IMR-90 (cell line): ENCODE data around the gene FSIP1. TPM values are rescaled to one million over a fixed set of nuclear protein-coding genes. Genes with fewer than 3 reads are reported as not detected.

Source experiments
- ATAC-seq: fragments of 200-7000 bp; cut with Tn5 transposase; 2 replicates; pipeline ENCODE4 v1.9.1; 2020; ENCODE audit warnings: low read depth, mild to moderate bottlenecking, moderate library complexity
- BruUV-seq: library from RNA; stranded (reverse); fragments of 400-500 nt; replicated peaks from 2 replicates; lab custom pipeline; 2021; lab: Mats Ljungman, UMichigan
- CTCF ChIA-PET: fragments of 300-600 bp; formaldehyde crosslinking; extraction: SDS; loops from one replicate; lab custom pipeline; 2021; ENCODE audit warnings: antibody characterized with exemption; lab: Yijun Ruan, JAX
- POLR2A ChIA-PET: fragments of 300-600 bp; sonication (Branson Sonifier 250); formaldehyde crosslinking; loops from one replicate; lab custom pipeline; 2022; ENCODE audit warnings: antibody characterized with exemption; ENCODE audit not compliant: unreplicated experiment; lab: Charles Lee
- DNase-seq: peaks from one replicate; pipeline ENCODE4 v3.0.0; 2013
- H2AFZ ChIP-seq: replicated peaks from 2 replicates; pipeline ENCODE3; 2013; ENCODE audit warnings: low read length, mild to moderate bottlenecking; ENCODE audit not compliant: poor library complexity
- H2AK5ac ChIP-seq: 2 replicates; pipeline ENCODE4 v1.6.1; 2013; ENCODE audit warnings: low read depth, low read length, inconsistent platforms
- H2AK9ac ChIP-seq: replicated peaks from 2 replicates; pipeline ENCODE3; 2013; ENCODE audit warnings: mild to moderate bottlenecking, low read depth, low read length, moderate library complexity; ENCODE audit not compliant: poor library complexity
- H2BK120ac ChIP-seq: 2 replicates; pipeline ENCODE4 v1.6.1; 2013; ENCODE audit warnings: low read depth, low read length, inconsistent platforms
- H2BK15ac ChIP-seq: 3 replicates; pipeline ENCODE4 v1.6.1; 2013; ENCODE audit warnings: low read depth, low read length, inconsistent platforms
- H2BK20ac ChIP-seq: 2 replicates; pipeline ENCODE4 v1.6.1; 2013; ENCODE audit warnings: low read depth, mild to moderate bottlenecking, inconsistent platforms, low read length, moderate library complexity
- H2BK5ac ChIP-seq: 2 replicates; pipeline ENCODE4 v1.6.1; 2013; ENCODE audit warnings: mild to moderate bottlenecking, low read depth, low read length, inconsistent platforms; ENCODE audit not compliant: poor library complexity, severe bottlenecking
- H3K14ac ChIP-seq: replicated peaks from 2 replicates; pipeline ENCODE4 v1.6.1; 2013; ENCODE audit warnings: low read depth, low read length, inconsistent platforms
- H3K18ac ChIP-seq: 2 replicates; pipeline ENCODE4 v1.6.1; 2013; ENCODE audit warnings: low read depth, low read length, control low read depth
- H3K23ac ChIP-seq: 2 replicates; pipeline ENCODE4 v1.6.1; 2013; ENCODE audit warnings: low read depth, low read length, inconsistent platforms
- H3K27ac ChIP-seq: 2 replicates; pipeline ENCODE4 v1.5.1; 2013; ENCODE audit warnings: mild to moderate bottlenecking, control low read depth, low read length; ENCODE audit not compliant: insufficient read depth
- H3K27me3 ChIP-seq: 2 replicates; pipeline ENCODE4 v1.6.1; 2013; ENCODE audit warnings: low read length; ENCODE audit not compliant: control insufficient read depth, insufficient read depth
- H3K36me3 ChIP-seq: 2 replicates; pipeline ENCODE4 v1.6.1; 2013; ENCODE audit warnings: low read length, mixed read lengths; ENCODE audit not compliant: control insufficient read depth, insufficient read depth
- H3K4ac ChIP-seq: 2 replicates; pipeline ENCODE4 v1.6.1; 2013; ENCODE audit warnings: low read depth, low read length, inconsistent platforms
- H3K4me1 ChIP-seq: 2 replicates; pipeline ENCODE4 v1.6.1; 2013; ENCODE audit warnings: low read length, mixed read lengths; ENCODE audit not compliant: control insufficient read depth, insufficient read depth
- H3K4me2 ChIP-seq: 2 replicates; pipeline ENCODE4 v1.6.1; 2013; ENCODE audit warnings: low read depth, mild to moderate bottlenecking, control low read depth, low read length, moderate library complexity
- H3K4me3 ChIP-seq: 2 replicates; pipeline ENCODE4 v1.5.1; 2013; ENCODE audit warnings: low read depth, mild to moderate bottlenecking, control low read depth, low read length, moderate library complexity; ENCODE audit not compliant: insufficient read depth
- H3K56ac ChIP-seq: 2 replicates; pipeline ENCODE4 v1.6.1; 2013; ENCODE audit warnings: low read length, inconsistent platforms; ENCODE audit not compliant: insufficient read depth; ENCODE audit errors: extremely low read depth
- H3K79me1 ChIP-seq, 2 experiments: 2 replicates each; pipeline ENCODE4 v1.6.1; 2013; ENCODE audit warnings: low read length in 2 of 2, inconsistent platforms in 1 of 2, low read depth in 1 of 2
- H3K9ac ChIP-seq: 2 replicates; pipeline ENCODE4 v1.6.1; 2013; ENCODE audit warnings: low read depth, low read length, control low read depth
- H3K9me1 ChIP-seq: 2 replicates; pipeline ENCODE4 v1.6.1; 2013; ENCODE audit warnings: low read length, inconsistent platforms; ENCODE audit not compliant: insufficient read depth
- H3K9me3 ChIP-seq: 2 replicates; pipeline ENCODE4 v1.6.1; 2013; ENCODE audit warnings: low read length; ENCODE audit not compliant: control insufficient read depth, insufficient read depth
- H4K20me1 ChIP-seq: 2 replicates; pipeline ENCODE4 v1.6.1; 2013; ENCODE audit warnings: low read length, inconsistent platforms; ENCODE audit not compliant: insufficient read depth
- H4K5ac ChIP-seq: 2 replicates; pipeline ENCODE4 v1.6.1; 2013; ENCODE audit warnings: mild to moderate bottlenecking, low read depth, low read length, control low read depth
- H4K8ac ChIP-seq, 2 experiments: 2 replicates each; pipeline ENCODE4 v1.6.1; 2013; ENCODE audit warnings: low read depth in 2 of 2, low read length in 2 of 2, control low read depth in 1 of 2, inconsistent platforms in 1 of 2
- H4K91ac ChIP-seq: 2 replicates; pipeline ENCODE4 v1.6.1; 2013; ENCODE audit warnings: low read depth, low read length, inconsistent platforms; ENCODE audit not compliant: insufficient read depth
- BHLHE40 ChIP-seq: fragments of 150-350 bp; IDR thresholded peaks from 2 replicates; pipeline ENCODE4 v1.6.1; 2016; ENCODE audit warnings: mild to moderate bottlenecking, low read depth, low read length
- CHD1 ChIP-seq: IDR thresholded peaks from 2 replicates; pipeline ENCODE4 v1.6.1; 2012; ENCODE audit warnings: low read depth, low read length, improper control_type of control experiment
- FOS ChIP-seq: fragments of 150-350 bp; IDR thresholded peaks from 2 replicates; pipeline ENCODE4 v1.6.1; 2016; ENCODE audit warnings: low read depth, low read length
- MAFK ChIP-seq: IDR thresholded peaks from 2 replicates; pipeline ENCODE4 v1.6.1; 2012; ENCODE audit warnings: low read depth, low read length, improper control_type of control experiment
- MXI1 ChIP-seq: IDR thresholded peaks from 2 replicates; pipeline ENCODE4 v1.6.1; 2012; ENCODE audit warnings: low read depth, mild to moderate bottlenecking, low read length, moderate library complexity, borderline replicate concordance
- RFX5 ChIP-seq: IDR thresholded peaks from 2 replicates; pipeline ENCODE4 v1.8.0; 2012; ENCODE audit warnings: low read depth, mild to moderate bottlenecking, low read length, moderate library complexity
- SMC3 ChIP-seq: fragments of 150-350 bp; IDR thresholded peaks from 2 replicates; pipeline ENCODE4 v1.6.1; 2016; ENCODE audit warnings: low read depth, mild to moderate bottlenecking, antibody characterized with exemption, low read length, moderate library complexity
- WGBS, 2 experiments: methylation state at CpG; one replicate each; pipeline versions ENCODE4 v1.1.5 to v1.1.7; 2013; ENCODE audit warnings: missing lambda C conversion rate in 2 of 2; ENCODE audit not compliant: insufficient read length in 1 of 2; ENCODE audit errors: extremely low coverage in 2 of 2; 5-methylcytosine and 5-hydroxymethylcytosine counted together
- dilution Hi-C: fragments of 300-500 bp; cut with HindIII; formaldehyde crosslinking; loops from one replicate; pipeline ENCODE4 v1.14.3; 2018; ENCODE audit warnings: low sequenced_read_pairs; ENCODE audit not compliant: unreplicated experiment
- in situ Hi-C: fragments of 300-500 bp; cut with MboI; formaldehyde crosslinking; loops from 3 replicates; pipeline ENCODE4 v1.14.3; 2019; ENCODE audit warnings: low sequenced_read_pairs, inconsistent platforms, mixed read lengths
- intact Hi-C: fragments of 100-400 bp; cut with micrococcal nuclease; formaldehyde crosslinking; loops from 2 replicates; pipeline ENCODE4 v1.10.0; 2022
- polyA plus RNA-seq, 3 experiments: library from polyadenylated mRNA; depleted of rRNA; stranded (reverse); fragments of >200 nt; gene quantifications; 2 replicates each; pipeline ENCODE4 v1.2.3, GENCODE V29; 2012; ENCODE audit warnings: low replicate concordance in 1 of 3
- total RNA-seq: library from RNA; depleted of rRNA; stranded (reverse); fragments of >200 nt; gene quantifications from 2 replicates; pipeline ENCODE4 v1.2.3, GENCODE V29; 2012

FSIP1 gene
- total and polyA plus RNA-seq, 2 of the 4 experiments (the other 2 are of a cell fraction), result 0.10 to 0.18 TPM

DNA sequence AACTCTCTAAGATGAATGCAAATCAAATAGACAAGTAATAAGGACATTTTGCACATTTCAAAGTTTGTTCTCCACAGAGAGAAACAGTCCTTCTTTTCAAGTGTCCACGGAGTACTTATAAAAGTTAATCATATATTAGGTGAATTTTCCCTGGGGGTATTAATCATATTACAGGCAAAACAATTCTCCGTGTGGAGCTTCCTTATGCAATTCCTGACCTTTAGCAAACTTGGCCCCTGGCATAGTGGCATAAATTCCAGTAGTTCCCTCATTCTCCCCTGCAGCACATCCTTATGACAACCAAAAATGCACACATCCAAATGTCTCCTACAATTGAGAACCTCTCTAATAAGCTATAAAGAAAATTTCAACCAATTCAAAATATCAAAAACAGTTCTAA, 34.4 kb downstream of the FSIP1 start:
- Histone ChIP-seq H4K8ac (no peak overlapping the region), H2BK120ac (no peak overlapping the region), H3K23ac (no peak overlapping the region), H3K4me3 (no peak overlapping the region), H3K9me3 (no peaks in the 10 kb centered on the region), H2AK9ac (no peak overlapping the region), H3K18ac (no peak overlapping the region), H2AFZ (no peak overlapping the region), H4K20me1 (no peaks in the 10 kb centered on the region), H3K4me2 (no peak overlapping the region), H2BK5ac (no peak overlapping the region), H3K27me3 (no peaks in the 10 kb centered on the region), H2BK15ac (no peak overlapping the region), H3K9me1 (no peaks in the 10 kb centered on the region), H3K27ac (no peak overlapping the region), H3K14ac (no peak overlapping the region), H3K4me1 (no peaks in the 10 kb centered on the region), H4K5ac (no peak overlapping the region), H3K9ac (no peak overlapping the region), H2BK20ac (no peak overlapping the region), H3K36me3 (no peaks in the 10 kb centered on the region), H3K4ac (no peak overlapping the region), H4K91ac (no peak overlapping the region), H3K56ac (no peak overlapping the region), H3K79me1 (no peaks in the 10 kb centered on the region), H2AK5ac (no peak overlapping the region)
- intact Hi-C loops (no loop called here), in situ Hi-C loops (loop anchor here (10.0 kb wide), 1 partner anchor 143 kb away; no protein-coding TSS in a partner anchor), dilution Hi-C loops (no loop called here)
- WGBS, 2 experiments, result no CpG with 5 or more reads among the region's 2 CpGs
- CTCF ChIA-PET, result interaction anchor here (1.0 kb wide), 1 partner anchor 9 kb away, joined by 3 read pairs; no protein-coding TSS in a partner anchor
- POLR2A ChIA-PET, result no interaction called here
- no peak for ATAC-seq
- BruUV-seq, result no TSS peak
- no peak for TF ChIP-seq FOS
- TF ChIP-seq CHD1, result no peak
- no peak for TF ChIP-seq MAFK
- TF ChIP-seq RFX5, result no peak
- TF ChIP-seq BHLHE40, result no peak
- no peak for TF ChIP-seq SMC3
- TF ChIP-seq MXI1, result no peak
- no peak for DNase-seq
